ENCODE results near the gene MYOF. TPM values are rescaled to one million over a fixed set of nuclear protein-coding genes. Genes with fewer than 3 reads are reported as not detected.
"Not testable (repeated sequence)": the region's sequence is repeated elsewhere in the genome, so short reads cannot be mapped to it uniquely, and the experiment has no call there.

The MYOF gene
- total RNA-seq, 2 experiments from 2014 or later: 5.5 to 6.6 TPM

DNA sequence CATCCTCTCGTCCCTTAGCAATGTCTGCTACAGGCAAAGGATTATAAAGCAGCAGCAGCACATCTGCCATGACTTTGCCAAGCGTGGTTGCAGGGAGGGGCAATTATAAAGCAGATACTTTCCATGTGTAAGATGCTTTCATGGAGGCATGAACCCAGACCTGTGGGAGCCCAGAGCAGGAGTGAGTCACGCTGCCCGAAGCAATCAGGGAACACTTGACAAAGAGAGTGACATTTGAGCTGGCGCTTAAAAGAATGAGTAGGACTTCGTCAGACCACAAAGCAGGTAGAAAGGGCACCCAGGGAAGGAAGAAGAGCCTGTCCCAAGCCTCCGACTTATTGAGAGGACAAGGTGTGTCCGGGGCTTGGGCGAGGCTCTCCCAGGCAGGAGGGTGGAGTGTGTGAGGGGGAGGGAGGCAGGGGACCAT is 147.2 kb downstream of the MYOF start:
- H3K27me3 Mint-ChIP-seq: no peaks in the 10 kb centered on the region
- H3K36me3 Mint-ChIP-seq: no peaks in the 10 kb centered on the region
- no peak for DNase-seq
- no peak overlapping the region for H3K27ac Mint-ChIP-seq
- no peaks in the 10 kb centered on the region for H3K9me3 Mint-ChIP-seq (ENCODE audit: low read depth)
- H3K4me3 Mint-ChIP-seq: no peak overlapping the region
- no peaks in the 10 kb centered on the region for H3K4me1 Mint-ChIP-seq
- CTCF ChIA-PET: no interaction called here
- no peak for ATAC-seq

DNA sequence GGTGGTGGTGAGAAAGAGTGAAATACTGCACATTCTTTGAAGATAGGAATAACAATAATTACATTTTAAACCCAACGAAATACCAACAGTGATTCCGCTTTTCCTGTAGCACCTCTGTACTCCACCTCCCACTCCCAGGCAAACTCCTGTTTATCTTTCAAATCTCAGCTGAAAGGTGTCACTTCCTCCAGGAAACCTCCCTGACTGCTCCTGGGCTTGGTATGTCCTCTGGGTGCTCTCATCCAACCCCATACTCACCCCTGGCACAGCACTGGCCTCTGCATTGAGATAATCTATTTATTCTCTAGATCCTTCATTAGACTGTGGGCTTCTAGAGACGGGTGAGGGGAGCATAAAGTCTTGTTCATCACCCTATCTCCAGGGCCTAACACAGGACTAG is 148.0 kb downstream of the MYOF start:
- Mint-ChIP-seq H3K9me3 (ENCODE audit: low read depth) (no peaks in the 10 kb centered on the region), H3K4me1 (no peaks in the 10 kb centered on the region), H3K4me3 (no peak overlapping the region), H3K36me3 (no peaks in the 10 kb centered on the region), H3K27ac (no peak overlapping the region), H3K27me3 (no peaks in the 10 kb centered on the region)
- ATAC-seq: no peak
- DNase-seq: no peak
- CTCF ChIA-PET: no interaction called here

DNA sequence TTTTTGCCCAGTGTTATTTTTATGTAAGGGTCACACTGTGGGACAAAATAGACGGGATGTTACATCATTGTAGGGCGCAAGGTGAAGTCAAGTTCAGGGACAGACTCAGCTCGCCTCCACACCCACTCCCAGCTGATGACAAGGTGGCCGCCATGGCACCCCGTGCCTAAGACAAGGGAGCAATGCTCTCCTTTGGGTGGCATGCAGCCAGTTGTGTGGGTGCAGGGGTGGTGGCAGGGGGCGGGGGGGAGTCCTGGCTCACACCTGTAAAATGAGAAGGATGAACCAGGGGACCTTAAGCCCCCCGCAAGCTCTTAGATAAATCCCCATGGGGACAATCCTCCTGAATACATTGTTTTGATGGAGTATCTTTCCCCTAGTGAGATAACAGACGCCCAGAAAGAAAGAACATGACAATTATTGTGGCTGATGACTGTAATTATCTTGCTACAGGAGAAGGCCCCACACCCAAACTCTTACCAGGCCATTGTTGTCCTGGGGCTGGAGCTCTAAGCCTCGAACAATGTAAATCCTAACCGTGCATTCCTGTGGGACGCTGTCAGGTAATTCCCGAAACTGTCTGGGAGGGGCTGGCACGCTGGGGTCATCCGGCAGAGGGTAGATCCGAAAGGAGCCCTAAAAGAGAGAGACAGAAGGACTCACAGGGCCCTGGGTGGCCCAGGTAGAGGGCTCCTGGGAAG is 148.7 kb downstream of the MYOF start:
- no peak overlapping the region for H3K27ac Mint-ChIP-seq
- H3K36me3 Mint-ChIP-seq: no peaks in the 10 kb centered on the region
- no peaks in the 10 kb centered on the region for H3K27me3 Mint-ChIP-seq
- DNase-seq (no peak), ATAC-seq (no peak)
- H3K4me1 Mint-ChIP-seq: no peaks in the 10 kb centered on the region
- H3K4me3 Mint-ChIP-seq: no peak overlapping the region
- no peaks in the 10 kb centered on the region for H3K9me3 Mint-ChIP-seq (ENCODE audit: low read depth)
- CTCF ChIA-PET: no interaction called here

DNA sequence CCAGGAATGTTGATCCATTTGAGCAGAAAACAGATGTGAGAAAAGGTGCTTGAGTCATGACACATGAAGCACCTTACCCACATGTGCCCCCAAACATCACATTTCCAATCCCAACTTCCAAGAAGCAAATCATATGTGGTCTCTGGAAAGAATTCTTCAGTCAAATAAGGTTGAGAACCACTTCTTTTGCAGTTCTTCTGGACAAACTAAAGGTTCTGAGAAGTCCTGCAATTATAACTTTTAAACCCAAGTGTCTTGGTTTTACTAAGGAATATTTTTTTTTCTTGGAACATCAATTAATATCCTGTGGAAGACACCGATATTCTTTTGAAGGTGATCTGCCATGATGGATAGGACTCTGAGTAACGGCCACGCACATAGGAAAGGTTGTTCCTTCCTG is 151.3 kb downstream of the MYOF start:
- Mint-ChIP-seq H3K9me3 (ENCODE audit: low read depth) (no peaks in the 10 kb centered on the region), H3K27me3 (peaks cover 3% of the 10 kb centered on the region), H3K4me3 (no peak overlapping the region), H3K27ac (no peak overlapping the region), H3K36me3 (no peaks in the 10 kb centered on the region), H3K4me1 (no peaks in the 10 kb centered on the region)
- CTCF ChIA-PET: no interaction called here
- no peak for DNase-seq
- ATAC-seq: no peak

GRCh38 chr10:93319896-93320295 is 162.2 kb downstream of the MYOF start:
- Mint-ChIP-seq H3K27ac (no peak overlapping the region), H3K36me3 (no peaks in the 10 kb centered on the region), H3K4me3 (no peak overlapping the region), H3K27me3 (no peaks in the 10 kb centered on the region), H3K4me1 (peaks cover 2% of the 10 kb centered on the region), H3K9me3 (ENCODE audit: low read depth) (no peaks in the 10 kb centered on the region)
- no peak for ATAC-seq
- CTCF ChIA-PET: no interaction called here
- no peak for DNase-seq

DNA sequence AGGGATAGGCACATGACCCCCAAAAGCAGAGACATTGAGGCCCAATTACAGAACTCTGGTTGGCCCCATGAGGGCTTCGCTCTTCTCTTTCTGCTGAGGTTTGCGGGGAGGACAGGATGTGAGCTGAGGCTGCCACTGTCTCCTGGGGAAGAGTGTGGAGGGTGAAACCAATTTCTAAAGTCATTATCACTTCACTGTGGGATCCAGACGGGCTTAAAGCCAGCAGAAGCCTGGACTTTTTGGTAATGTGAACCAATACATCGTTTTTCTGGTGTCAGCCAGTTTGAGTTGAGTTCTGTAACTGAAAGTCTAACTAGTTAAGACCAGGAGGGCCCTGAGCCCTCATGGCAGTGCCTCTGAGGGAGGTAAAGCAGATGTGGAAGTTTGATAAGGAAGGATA is 163.0 kb downstream of the MYOF start:
- Mint-ChIP-seq H3K36me3 (no peaks in the 10 kb centered on the region), H3K4me1 (peaks cover 2% of the 10 kb centered on the region), H3K27ac (no peak overlapping the region), H3K4me3 (no peak overlapping the region), H3K27me3 (no peaks in the 10 kb centered on the region), H3K9me3 (ENCODE audit: low read depth) (no peaks in the 10 kb centered on the region)
- ATAC-seq (no peak), DNase-seq (no peak)
- CTCF ChIA-PET: no interaction called here

GRCh38 chr10:93315246-93315645 is 166.9 kb downstream of the MYOF start:
- Mint-ChIP-seq H3K9me3 (ENCODE audit: low read depth) (no peaks in the 10 kb centered on the region), H3K27ac (no peak overlapping the region), H3K4me1 (peaks cover 4% of the 10 kb centered on the region), H3K4me3 (no peak overlapping the region), H3K36me3 (peaks cover 2% of the 10 kb centered on the region), H3K27me3 (no peaks in the 10 kb centered on the region)
- CTCF ChIA-PET: no interaction called here
- no peak for ATAC-seq
- DNase-seq: no peak

DNA sequence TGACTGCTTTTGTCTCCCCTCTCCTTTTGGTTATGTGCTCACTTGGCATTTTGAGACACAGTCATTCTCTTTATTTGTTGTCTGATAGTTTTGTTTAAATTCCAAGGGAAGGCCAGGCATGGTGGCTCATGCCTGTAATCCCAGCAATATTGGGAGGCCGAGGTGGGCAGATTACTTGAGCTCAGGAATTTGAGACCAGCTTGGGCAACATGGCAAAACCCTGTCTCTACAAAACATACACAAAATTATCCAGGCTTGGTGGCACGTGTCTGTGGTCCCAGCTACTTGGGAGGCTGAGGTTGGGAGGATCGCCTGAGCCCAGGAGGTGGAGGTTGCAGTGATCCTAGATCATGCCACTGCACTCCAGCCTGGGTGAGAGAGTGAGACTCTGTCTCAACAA is 167.5 kb downstream of the MYOF start:
- H3K27me3 Mint-ChIP-seq, H3K27ac Mint-ChIP-seq: not testable (repeated sequence)

DNA sequence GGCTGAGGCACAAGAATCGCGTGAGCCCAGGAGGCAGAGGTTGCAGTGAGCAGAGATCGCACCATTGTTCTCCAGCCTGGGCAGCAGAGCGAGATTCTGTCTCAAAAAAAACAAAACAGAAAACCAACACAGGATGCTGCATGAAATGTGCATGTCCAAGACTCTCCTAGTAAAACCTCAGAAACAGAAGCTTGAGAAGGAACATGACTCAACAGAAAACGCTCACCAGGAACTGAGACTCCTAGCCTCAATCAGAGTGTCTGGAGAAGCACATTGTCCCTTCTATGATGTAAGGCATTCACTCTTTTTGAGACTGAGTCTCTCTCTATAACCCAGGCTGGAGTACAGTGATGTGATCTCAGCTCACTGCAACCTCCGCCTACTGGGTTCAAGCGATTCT is 168.3 kb downstream of the MYOF start:
- Mint-ChIP-seq H3K4me1 (peaks cover 4% of the 10 kb centered on the region), H3K4me3 (no peak overlapping the region), H3K27ac (no peak overlapping the region), H3K27me3 (no peaks in the 10 kb centered on the region), H3K36me3 (peaks cover 2% of the 10 kb centered on the region), H3K9me3 (ENCODE audit: low read depth) (no peaks in the 10 kb centered on the region)
- ATAC-seq (peak; percentile 20), DNase-seq (no peak)
- CTCF ChIA-PET: interaction anchor here (1.0 kb wide), 1 partner anchor 307 kb away, joined by 3 read pairs; no protein-coding TSS in a partner anchor

More for the DNA sequence above, 167.5 kb downstream of the MYOF start:
- H3K4me1 Mint-ChIP-seq; DNase-seq; ATAC-seq; H3K36me3 Mint-ChIP-seq; CTCF ChIA-PET; H3K4me3 Mint-ChIP-seq; H3K9me3 Mint-ChIP-seq (ENCODE audit: low read depth): not testable (repeated sequence)

DNA sequence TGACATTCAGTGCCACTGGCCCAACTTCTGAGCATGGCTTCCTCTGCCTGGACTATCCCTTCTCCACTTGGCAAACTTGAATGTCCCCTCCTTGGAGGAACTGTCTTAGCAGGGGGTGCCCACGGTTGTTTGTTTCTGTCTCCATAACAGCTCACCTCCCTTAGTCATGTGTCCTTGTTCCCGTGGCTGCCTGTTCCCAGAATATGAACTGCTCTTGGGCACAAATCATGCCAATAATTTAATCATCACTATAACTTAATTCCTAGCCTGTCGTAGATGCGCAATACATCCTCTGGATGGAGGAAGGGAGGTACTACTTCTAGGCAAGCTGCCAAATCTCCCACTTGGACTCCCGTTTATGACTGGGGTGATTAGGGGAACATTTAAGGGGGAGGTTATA is 173.1 kb downstream of the MYOF start:
- H3K4me3 Mint-ChIP-seq: no peak overlapping the region
- peaks cover 3% of the 10 kb centered on the region for H3K4me1 Mint-ChIP-seq
- ATAC-seq (no peak), DNase-seq (no peak)
- CTCF ChIA-PET: no interaction called here
- no peak overlapping the region for H3K27ac Mint-ChIP-seq
- no peaks in the 10 kb centered on the region for H3K9me3 Mint-ChIP-seq (ENCODE audit: low read depth)
- H3K27me3 Mint-ChIP-seq: no peaks in the 10 kb centered on the region
- peaks cover 2% of the 10 kb centered on the region for H3K36me3 Mint-ChIP-seq

DNA sequence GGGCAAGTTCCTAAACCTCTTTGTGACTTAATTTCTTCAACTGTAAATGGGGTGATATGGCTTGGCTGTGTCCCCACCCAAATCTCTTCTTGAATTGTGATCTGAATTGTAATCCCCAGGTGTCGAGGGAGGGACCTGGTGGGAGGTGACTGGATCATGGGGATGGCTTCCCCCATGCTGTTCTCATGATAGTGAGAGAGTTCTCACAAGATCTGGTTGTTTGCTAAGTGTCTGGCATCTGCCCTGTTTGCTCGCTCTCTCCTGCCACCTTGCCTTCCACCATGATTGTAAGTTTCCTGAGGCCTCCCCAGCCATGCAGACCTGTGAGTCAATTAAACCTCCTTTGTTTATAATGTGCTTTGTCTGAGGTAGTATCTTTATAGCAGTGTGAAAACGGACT is 177.0 kb downstream of the MYOF start:
- no peak for ATAC-seq
- DNase-seq: no peak
- Mint-ChIP-seq H3K4me3 (no peak overlapping the region), H3K36me3 (no peaks in the 10 kb centered on the region), H3K4me1 (no peaks in the 10 kb centered on the region), H3K27ac (no peak overlapping the region), H3K27me3 (peaks cover 4% of the 10 kb centered on the region), H3K9me3 (ENCODE audit: low read depth) (no peaks in the 10 kb centered on the region)
- CTCF ChIA-PET: no interaction called here

DNA sequence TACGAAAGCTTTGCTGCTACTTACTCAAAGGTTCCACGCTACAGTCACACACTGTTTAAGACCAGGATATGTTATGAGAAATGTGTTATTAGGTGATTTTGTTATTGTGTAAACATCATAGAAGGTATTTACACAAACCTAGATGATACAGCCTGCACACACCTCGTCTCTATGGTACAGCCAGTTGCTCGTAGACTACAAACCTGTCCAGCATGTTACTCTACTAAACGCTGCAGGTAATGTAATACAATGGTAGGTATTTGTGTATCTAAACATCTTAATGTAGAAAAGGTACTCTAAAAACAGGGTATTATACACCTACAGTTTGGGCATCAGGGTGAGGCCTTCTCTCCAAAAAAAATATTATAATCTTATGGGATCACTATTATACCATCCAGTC is 181.2 kb downstream of the MYOF start:
- Mint-ChIP-seq H3K4me3 (no peak overlapping the region), H3K27me3 (peaks cover 13% of the 10 kb centered on the region), H3K9me3 (ENCODE audit: low read depth) (no peaks in the 10 kb centered on the region), H3K27ac (no peak overlapping the region), H3K4me1 (no peaks in the 10 kb centered on the region), H3K36me3 (no peaks in the 10 kb centered on the region)
- no peak for ATAC-seq
- DNase-seq: no peak
- CTCF ChIA-PET: no interaction called here

GRCh38 chr10:93300288-93300917 is 181.7 kb downstream of the MYOF start:
- no peak for ATAC-seq

GRCh38 chr10:93299606-93300287 is 182.4 kb downstream of the MYOF start:
- Mint-ChIP-seq H3K9me3 (ENCODE audit: low read depth) (no peaks in the 10 kb centered on the region), H3K27me3 (peaks cover 13% of the 10 kb centered on the region), H3K36me3 (no peaks in the 10 kb centered on the region), H3K4me1 (no peaks in the 10 kb centered on the region), H3K27ac (no peak overlapping the region), H3K4me3 (no peak overlapping the region)
- ATAC-seq (no peak), DNase-seq (no peak)
- CTCF ChIA-PET: no interaction called here

More at GRCh38 chr10:93300288-93300917, 181.7 kb downstream of the MYOF start:
- H3K4me3 Mint-ChIP-seq: no peak overlapping the region
- CTCF ChIA-PET: no interaction called here
- no peaks in the 10 kb centered on the region for H3K36me3 Mint-ChIP-seq
- peaks cover 13% of the 10 kb centered on the region for H3K27me3 Mint-ChIP-seq
- no peak for DNase-seq
- no peaks in the 10 kb centered on the region for H3K4me1 Mint-ChIP-seq
- H3K27ac Mint-ChIP-seq: no peak overlapping the region
- no peaks in the 10 kb centered on the region for H3K9me3 Mint-ChIP-seq (ENCODE audit: low read depth)

Data from activated CD8-positive, alpha-beta memory T cell treated with anti-CD3 and anti-CD28 coated beads, Interleukin-2, amount 10 ng/mL, durations not matched to agents 7 days and 5 days (primary cell).